Thoracic aorta (tissue), 2 donors: ENCODE results near the gene KIF18A. TPM values are rescaled to one million over a fixed set of nuclear protein-coding genes. Genes with fewer than 3 reads are reported as not detected.

Experiments used
- ATAC-seq: fragments of 150-250 bp; one replicate; pipeline ENCODE4 v1.8.0; 2017; ENCODE audit warnings: low read depth; ENCODE audit not compliant: insufficient number of reproducible peaks, low FRiP score
- DNase-seq: peaks from one replicate; pipeline ENCODE4 v3.0.0-alpha.2; 2020; ENCODE audit warnings: low spot score
- H3K27ac ChIP-seq, 2 donors: fragments of 200-600 bp; sonication (generic); 1 replicate in 1 of 2; 2 replicates in 1 of 2; pipeline ENCODE4 v1.5.1; 2016; ENCODE audit warnings: mild to moderate bottlenecking in 2 of 2, moderate library complexity in 2 of 2
- H3K27me3 ChIP-seq: fragments of 200-600 bp; sonication (generic); replicated peaks from 2 replicates; pipeline ENCODE4 v1.6.0; 2016; ENCODE audit warnings: mild to moderate bottlenecking; ENCODE audit not compliant: insufficient read depth
- H3K36me3 ChIP-seq: fragments of 200-600 bp; sonication (generic); one replicate; pipeline ENCODE4 v1.5.1; 2016
- H3K4me1 ChIP-seq, 2 donors: fragments of 200-600 bp; sonication (generic); 1 replicate in 1 of 2; 2 replicates in 1 of 2; pipeline versions ENCODE4 v1.5.1 to v1.6.0; 2016; ENCODE audit warnings: low read depth in 2 of 2, mild to moderate bottlenecking in 1 of 2; ENCODE audit not compliant: control insufficient read depth in 1 of 2
- H3K4me3 ChIP-seq: fragments of 200-600 bp; sonication (generic); 2 replicates; pipeline ENCODE4 v1.5.1; 2016; ENCODE audit warnings: mild to moderate bottlenecking
- H3K9me3 ChIP-seq: fragments of 200-600 bp; sonication (generic); 2 replicates; pipeline ENCODE4 v1.5.1; 2016
- CTCF ChIP-seq: fragments of 200-600 bp; sonication (generic); IDR thresholded peaks from one replicate; pipeline ENCODE4 v1.5.1; 2019; ENCODE audit warnings: antibody characterized with exemption
- total RNA-seq, 2 donors: library from RNA; depleted of rRNA; stranded (reverse); fragments of >200 nt; gene quantifications; one replicate each; pipeline versions ENCODE4 v1.1.0 to v1.2.3, GENCODE V29; 2016

The KIF18A gene
- total RNA-seq, 2 donors from 2014 or later = 0.28 TPM; not detected in 1

DNA sequence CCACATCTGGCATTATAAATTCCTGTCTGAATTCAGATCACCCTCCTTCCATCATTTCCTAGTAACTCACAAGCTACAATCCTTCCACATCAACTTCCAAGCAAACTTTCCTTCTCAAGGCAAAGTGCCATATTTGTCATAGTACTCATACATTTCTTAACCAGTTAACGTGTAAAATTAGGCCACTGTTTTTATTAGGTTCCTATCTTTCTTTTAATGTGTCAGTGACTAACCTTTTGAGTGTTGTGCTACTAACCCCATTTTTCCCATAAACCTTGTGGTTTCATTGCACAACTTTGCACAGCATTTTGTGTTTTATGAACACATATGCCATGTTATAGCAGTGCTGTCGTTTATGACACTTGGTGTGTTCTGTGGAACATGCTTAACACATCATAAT, 90.1 kb downstream of the KIF18A start:
- Histone ChIP-seq H3K27me3 (no peaks in the 10 kb centered on the region), H3K9me3 (no peaks in the 10 kb centered on the region), H3K4me3 (no peak overlapping the region), H3K27ac (no peak overlapping the region), H3K36me3 (no peaks in the 10 kb centered on the region), H3K4me1 (no peaks in the 10 kb centered on the region)
- ATAC-seq (no peak), DNase-seq (no peak)
- TF ChIP-seq CTCF = no peak

GRCh38 chr11:28011813-28012212, 96.1 kb downstream of the KIF18A start:
- H3K4me1 ChIP-seq = no peaks in the 10 kb centered on the region
- H3K27me3 ChIP-seq = no peaks in the 10 kb centered on the region
- no peaks in the 10 kb centered on the region for H3K9me3 ChIP-seq
- DNase-seq (no peak), ATAC-seq (no peak)
- TF ChIP-seq CTCF = no peak
- H3K27ac ChIP-seq = no peak overlapping the region
- H3K4me3 ChIP-seq = no peak overlapping the region
- H3K36me3 ChIP-seq = no peaks in the 10 kb centered on the region

- no peaks in the 10 kb centered on the region for H3K36me3 ChIP-seq
- H3K27ac ChIP-seq = no peak overlapping the region
- no peaks in the 10 kb centered on the region for H3K9me3 ChIP-seq
- no peaks in the 10 kb centered on the region for H3K27me3 ChIP-seq
- no peak overlapping the region for H3K4me3 ChIP-seq
- ATAC-seq (no peak), DNase-seq (no peak)
- no peak for TF ChIP-seq CTCF
- H3K4me1 ChIP-seq = no peaks in the 10 kb centered on the region
Observed at GRCh38 chr11:28009996-28010395, 98.0 kb downstream of the KIF18A start.

- Histone ChIP-seq H3K4me3 (no peak overlapping the region), H3K36me3 (no peaks in the 10 kb centered on the region), H3K27ac (no peak overlapping the region), H3K4me1 (no peaks in the 10 kb centered on the region), H3K9me3 (no peaks in the 10 kb centered on the region), H3K27me3 (no peaks in the 10 kb centered on the region)
- TF ChIP-seq CTCF = no peak
- no peak for ATAC-seq
- no peak for DNase-seq
Observed at GRCh38 chr11:28009388-28009787, 98.6 kb downstream of the KIF18A start.

DNA sequence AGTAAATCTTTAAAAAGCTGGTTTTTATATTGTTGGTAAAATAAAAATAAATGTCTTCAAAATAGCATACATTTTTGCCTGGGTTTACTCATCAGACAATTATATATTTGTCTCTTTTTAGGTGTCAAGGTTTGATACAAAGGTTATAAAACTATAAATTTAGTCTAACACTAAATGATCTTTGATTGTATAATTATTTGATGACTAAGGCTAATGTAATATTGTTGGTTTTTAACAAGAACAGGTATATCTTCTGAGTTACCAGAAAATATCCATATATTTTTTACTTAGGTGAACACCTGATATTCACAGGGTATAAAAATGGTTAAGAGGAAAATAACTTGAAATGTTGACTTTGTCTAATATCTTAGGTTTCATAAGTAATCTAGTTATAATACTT, 104.3 kb downstream of the KIF18A start:
- peaks cover 5% of the 10 kb centered on the region for H3K9me3 ChIP-seq
- no peak for TF ChIP-seq CTCF
- no peak for ATAC-seq
- no peak for DNase-seq
- no peaks in the 10 kb centered on the region for H3K36me3 ChIP-seq
- H3K27ac ChIP-seq = no peak overlapping the region
- no peaks in the 10 kb centered on the region for H3K4me1 ChIP-seq
- H3K4me3 ChIP-seq = no peak overlapping the region
- H3K27me3 ChIP-seq = no peaks in the 10 kb centered on the region
